Breast epithelium (tissue), 4 donors: ENCODE data around the gene ANO2. TPM values are rescaled to one million over a fixed set of nuclear protein-coding genes. Genes with fewer than 3 reads are reported as not detected.

Experiments
- DNase-seq, 2 donors: peaks; one replicate each; pipeline ENCODE4 v3.0.0-alpha.2; 2019; ENCODE audit warnings: low spot score in 2 of 2
- H3K27ac ChIP-seq, 2 donors: fragments of 200-600 bp; sonication (generic) in 1 of 2; one replicate each; pipeline ENCODE4 v1.5.1; 2016 to 2019; ENCODE audit warnings: mild to moderate bottlenecking in 1 of 2
- H3K27me3 ChIP-seq, 2 donors: fragments of 200-600 bp; sonication (generic) in 1 of 2; one replicate each; pipeline versions ENCODE4 v1.5.1 to v1.6.0; 2017 to 2019; ENCODE audit warnings: control low read depth in 1 of 2, mild to moderate bottlenecking in 1 of 2
- H3K36me3 ChIP-seq: fragments of 200-600 bp; one replicate; pipeline ENCODE4 v1.5.1; 2019
- H3K4me1 ChIP-seq, 2 donors: fragments of 200-600 bp; sonication (generic); one replicate each; pipeline ENCODE4 v1.5.1; 2016 to 2019; ENCODE audit warnings: control low read depth in 1 of 2
- H3K4me3 ChIP-seq, 3 donors: fragments of 200-600 bp; sonication (generic); 1 replicate in 2 of 3; 2 replicates in 1 of 3; pipeline ENCODE4 v1.5.1; 2016 to 2019; ENCODE audit warnings: mild to moderate bottlenecking in 3 of 3, moderate library complexity in 2 of 3
- H3K9me3 ChIP-seq, 2 donors: fragments of 200-600 bp; sonication (generic) in 1 of 2; one replicate each; pipeline ENCODE4 v1.5.1; 2016 to 2019; ENCODE audit warnings: control low read depth in 1 of 2
- POLR2A ChIP-seq: fragments of 450-650 bp; IDR thresholded peaks from one replicate; pipeline ENCODE4 v1.6.1; 2016; ENCODE audit warnings: antibody characterized with exemption, mild to moderate bottlenecking, moderate library complexity
- POLR2AphosphoS5 ChIP-seq, 3 donors: sonication (generic); formaldehyde crosslinking; IDR thresholded peaks; one replicate each; pipeline ENCODE4 v1.6.1; 2017; ENCODE audit warnings: antibody characterized with exemption in 3 of 3
- intact Hi-C: fragments of 100-400 bp; cut with DNase I; formaldehyde crosslinking; loops from one replicate; pipeline ENCODE4 v1.15.1; 2023; ENCODE audit warnings: low total_unique reads
- total RNA-seq, 3 donors: library from RNA; depleted of rRNA; stranded (reverse); fragments of >200 nt; gene quantifications; one replicate each; pipeline ENCODE4 v1.1.0, GENCODE V29; 2016
- TF ChIP-seq, protein P1 (sequence below), 3 donors: fragments of 450-650 bp; IDR thresholded peaks; one replicate each; pipeline ENCODE4 v1.5.1; 2016 to 2017; ENCODE audit warnings: antibody characterized with exemption in 3 of 3, mild to moderate bottlenecking in 3 of 3, moderate library complexity in 3 of 3

The ANO2 gene
- total RNA-seq, 3 donors from 2014 or later, result 5.0 to 33.1 (median 16.8) TPM

DNA sequence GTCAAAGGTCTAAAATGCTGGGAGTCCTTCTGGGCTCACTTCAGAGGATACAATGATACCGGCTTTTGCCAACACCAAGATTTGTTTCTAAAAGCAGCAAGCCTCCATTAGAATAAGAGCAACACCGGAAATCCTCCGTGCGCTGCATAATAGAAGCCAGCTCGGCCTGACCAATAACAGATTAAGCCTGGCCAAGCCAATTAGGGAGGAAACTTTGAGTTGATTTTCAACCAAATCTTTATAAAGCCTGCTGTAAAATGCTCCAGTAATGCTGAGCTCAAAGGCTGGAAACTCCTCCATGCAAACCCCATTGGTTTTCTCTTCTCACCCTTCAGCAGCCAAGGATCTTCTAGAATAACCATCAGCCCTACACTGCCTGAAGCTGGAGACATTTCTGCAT is 363.0 kb downstream of the ANO2 start:
- TF ChIP-seq POLR2AphosphoS5 (IDR thresholded peaks at IDR 0.05), result no peak
- TF ChIP-seq, protein P1, sequence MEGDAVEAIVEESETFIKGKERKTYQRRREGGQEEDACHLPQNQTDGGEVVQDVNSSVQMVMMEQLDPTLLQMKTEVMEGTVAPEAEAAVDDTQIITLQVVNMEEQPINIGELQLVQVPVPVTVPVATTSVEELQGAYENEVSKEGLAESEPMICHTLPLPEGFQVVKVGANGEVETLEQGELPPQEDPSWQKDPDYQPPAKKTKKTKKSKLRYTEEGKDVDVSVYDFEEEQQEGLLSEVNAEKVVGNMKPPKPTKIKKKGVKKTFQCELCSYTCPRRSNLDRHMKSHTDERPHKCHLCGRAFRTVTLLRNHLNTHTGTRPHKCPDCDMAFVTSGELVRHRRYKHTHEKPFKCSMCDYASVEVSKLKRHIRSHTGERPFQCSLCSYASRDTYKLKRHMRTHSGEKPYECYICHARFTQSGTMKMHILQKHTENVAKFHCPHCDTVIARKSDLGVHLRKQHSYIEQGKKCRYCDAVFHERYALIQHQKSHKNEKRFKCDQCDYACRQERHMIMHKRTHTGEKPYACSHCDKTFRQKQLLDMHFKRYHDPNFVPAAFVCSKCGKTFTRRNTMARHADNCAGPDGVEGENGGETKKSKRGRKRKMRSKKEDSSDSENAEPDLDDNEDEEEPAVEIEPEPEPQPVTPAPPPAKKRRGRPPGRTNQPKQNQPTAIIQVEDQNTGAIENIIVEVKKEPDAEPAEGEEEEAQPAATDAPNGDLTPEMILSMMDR (IDR thresholded peaks at IDR 0.05), result no peak
- no peak for TF ChIP-seq POLR2A
- Histone ChIP-seq H3K9me3 (no peaks in the 10 kb centered on the region), H3K4me1 (no peaks in the 10 kb centered on the region), H3K4me3 (no peak overlapping the region), H3K27ac (no peak overlapping the region), H3K36me3 (no peaks in the 10 kb centered on the region), H3K27me3 (no peaks in the 10 kb centered on the region)
- no peak for DNase-seq
- intact Hi-C loops, result no loop called here

DNA sequence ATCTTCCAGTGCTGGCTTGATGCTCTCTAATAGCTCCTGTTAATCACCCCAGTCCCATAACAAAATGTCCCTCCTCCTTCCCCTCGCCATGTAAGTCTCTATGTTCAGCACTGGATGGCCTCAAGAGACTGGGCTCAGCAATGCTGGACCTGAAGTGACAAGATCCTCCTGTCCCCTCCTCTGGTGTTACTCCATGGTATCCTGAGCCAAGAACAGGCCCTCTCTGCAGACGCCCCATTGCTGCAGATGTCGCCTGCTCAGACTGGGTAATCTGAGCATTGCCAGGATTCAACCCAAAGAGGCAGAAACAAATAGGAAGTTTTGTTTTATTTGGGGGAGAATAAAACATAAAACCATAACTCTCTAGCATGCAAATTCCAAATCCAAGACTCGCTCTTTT is 363.4 kb downstream of the ANO2 start:
- TF ChIP-seq POLR2AphosphoS5 (IDR thresholded peaks at IDR 0.05), result no peak
- TF ChIP-seq, protein P1 (IDR thresholded peaks at IDR 0.05), result no peak
- no peak for TF ChIP-seq POLR2A
- Histone ChIP-seq H3K27ac (no peak overlapping the region), H3K4me3 (no peak overlapping the region), H3K27me3 (no peaks in the 10 kb centered on the region), H3K36me3 (no peaks in the 10 kb centered on the region), H3K9me3 (no peaks in the 10 kb centered on the region), H3K4me1 (no peaks in the 10 kb centered on the region)
- no peak for DNase-seq
- intact Hi-C loops, result no loop called here

DNA sequence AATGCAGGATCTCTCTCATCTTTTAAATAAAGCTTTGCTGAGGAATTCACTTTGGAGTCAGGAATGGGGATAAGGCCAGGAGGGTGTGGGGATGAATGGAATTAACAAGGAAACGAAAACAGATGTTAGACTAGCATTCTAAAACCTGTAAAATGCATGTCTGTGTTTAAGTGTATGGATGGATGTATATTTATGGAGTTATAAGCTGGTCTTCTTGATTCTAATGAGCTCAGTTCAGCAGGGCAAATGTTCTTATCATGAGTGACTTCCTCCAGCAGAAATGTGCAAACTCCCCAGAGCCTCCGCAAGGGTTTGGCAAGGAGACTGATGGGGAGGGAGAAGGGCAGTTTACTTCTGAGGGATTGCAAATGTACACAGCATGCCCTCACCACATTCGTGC is 364.0 kb downstream of the ANO2 start:
- H3K9me3 ChIP-seq, result no peaks in the 10 kb centered on the region
- intact Hi-C loops, result no loop called here
- no peaks in the 10 kb centered on the region for H3K27me3 ChIP-seq
- no peaks in the 10 kb centered on the region for H3K36me3 ChIP-seq
- no peaks in the 10 kb centered on the region for H3K4me1 ChIP-seq
- H3K27ac ChIP-seq, result no peak overlapping the region
- H3K4me3 ChIP-seq, result no peak overlapping the region
- DNase-seq, result no peak
- TF ChIP-seq POLR2AphosphoS5 (IDR thresholded peaks at IDR 0.05), result no peak
- TF ChIP-seq, protein P1 (IDR thresholded peaks at IDR 0.05), result no peak
- no peak for TF ChIP-seq POLR2A

DNA sequence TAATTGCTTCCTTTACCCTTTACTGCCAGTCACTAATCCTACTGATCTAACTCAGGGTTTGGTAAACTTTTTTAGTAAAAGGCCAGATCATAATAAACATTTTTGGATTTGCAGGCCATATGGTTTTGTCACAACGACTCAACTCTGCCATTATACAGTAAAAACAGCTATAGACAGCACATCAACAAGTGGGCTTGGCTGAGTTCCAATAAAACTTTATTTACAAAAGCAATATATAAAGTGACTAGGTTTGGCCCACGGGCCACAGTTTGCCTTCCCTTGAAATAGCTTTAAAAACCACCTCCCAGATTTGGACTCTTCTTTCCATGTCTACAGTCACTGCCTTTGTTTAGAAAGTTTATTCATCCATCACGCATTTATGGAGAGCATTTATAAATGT is 366.3 kb downstream of the ANO2 start:
- Histone ChIP-seq H3K4me1 (no peaks in the 10 kb centered on the region), H3K36me3 (no peaks in the 10 kb centered on the region), H3K9me3 (no peaks in the 10 kb centered on the region), H3K27ac (no peak overlapping the region), H3K27me3 (no peaks in the 10 kb centered on the region), H3K4me3 (no peak overlapping the region)
- intact Hi-C loops, result no loop called here
- TF ChIP-seq POLR2AphosphoS5 (IDR thresholded peaks at IDR 0.05), result no peak
- no peak for TF ChIP-seq POLR2A
- TF ChIP-seq, protein P1 (IDR thresholded peaks at IDR 0.05), result no peak
- DNase-seq, result no peak

DNA sequence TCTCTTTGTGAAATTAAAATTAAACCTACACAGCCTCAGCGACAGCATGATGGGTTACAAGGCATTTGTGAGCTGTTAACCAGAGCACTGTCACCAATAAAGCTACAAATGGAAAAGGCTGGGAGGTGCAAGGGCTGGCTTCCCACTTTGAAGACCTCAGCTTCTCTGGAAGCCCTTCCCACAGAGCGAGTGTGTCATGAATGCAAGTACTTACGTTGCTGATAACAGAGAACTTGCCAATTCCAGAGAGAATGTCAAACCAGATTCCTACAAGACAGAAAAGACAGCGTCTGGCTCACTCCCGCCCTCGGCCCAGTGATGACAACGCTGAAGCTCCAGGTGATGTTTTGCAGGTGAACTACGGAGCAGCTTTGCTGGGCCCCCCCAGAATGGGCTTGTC is 367.3 kb downstream of the ANO2 start:
- Histone ChIP-seq H3K4me1 (no peaks in the 10 kb centered on the region), H3K36me3 (no peaks in the 10 kb centered on the region), H3K9me3 (no peaks in the 10 kb centered on the region), H3K4me3 (no peak overlapping the region), H3K27me3 (no peaks in the 10 kb centered on the region), H3K27ac (peak overlapping the region; percentile 13 to 16)
- intact Hi-C loops, result no loop called here
- DNase-seq, result no peak
- TF ChIP-seq, protein P1 (IDR thresholded peaks at IDR 0.05), result no peak
